GM18951 (cell line): ENCODE measurements around the gene CERS4.
"Not testable (repeated sequence)": the region's sequence is repeated elsewhere in the genome, so short reads cannot be mapped to it uniquely, and the experiment has no call there.

Experiments
- POLR2A ChIP-seq: IDR thresholded peaks from 4 replicates; pipeline ENCODE4 v1.6.1; 2011; ENCODE audit warnings: mild to moderate bottlenecking; ENCODE audit not compliant: insufficient read length, insufficient read depth; ENCODE audit errors: extremely low read depth
- in situ Hi-C: fragments of 300-500 bp; cut with MboI; formaldehyde crosslinking; loops from one replicate; pipeline ENCODE4 v1.12.0; 2022; ENCODE audit warnings: low sequenced_read_pairs, mixed read lengths, inconsistent platforms; ENCODE audit not compliant: unreplicated experiment

CERS4 gene

DNA sequence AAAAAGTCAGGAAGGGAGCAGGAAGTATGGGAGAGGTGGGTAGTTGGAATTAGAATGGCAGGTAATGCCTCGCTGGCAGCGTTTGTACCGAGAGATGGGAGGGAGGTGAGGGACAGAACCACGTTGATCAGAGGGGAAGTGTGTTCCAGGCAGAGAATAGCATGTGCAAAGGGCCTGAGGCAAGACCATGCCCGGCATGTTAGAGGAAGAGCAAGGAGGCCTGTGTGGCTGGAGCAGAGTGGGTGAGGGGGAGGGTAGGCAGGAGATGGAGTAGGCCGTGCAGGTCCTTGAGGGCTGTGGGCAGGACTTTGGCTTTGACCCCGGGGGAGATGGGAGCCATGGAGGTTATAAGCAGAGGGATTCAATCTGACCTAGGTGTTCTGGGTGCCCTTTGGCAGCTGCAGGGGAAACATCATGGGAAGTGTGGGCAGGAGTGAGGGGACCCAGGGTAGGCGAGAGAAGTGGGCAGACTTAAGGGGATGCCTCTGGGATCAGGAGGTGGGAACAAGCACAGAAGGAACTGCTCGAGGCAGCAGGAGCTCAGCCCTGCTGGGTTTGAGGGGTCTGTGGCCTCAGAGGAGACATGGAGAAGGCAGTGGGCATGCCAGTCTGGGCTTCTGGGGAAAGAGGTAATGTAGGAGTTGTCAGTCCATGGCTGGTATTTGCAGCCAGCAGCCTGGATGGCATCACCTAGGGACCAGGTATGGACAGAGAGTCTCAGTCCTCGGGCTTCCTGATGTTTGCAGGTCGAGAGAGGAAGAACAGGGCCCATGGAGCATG, 50.2 kb downstream of the CERS4 start:
- TF ChIP-seq POLR2A, result no peak
- in situ Hi-C loops, result loop anchor here (25.0 kb wide), 1 partner anchor 247 kb away; the partner anchor contains the start of gene ELAVL1

DNA sequence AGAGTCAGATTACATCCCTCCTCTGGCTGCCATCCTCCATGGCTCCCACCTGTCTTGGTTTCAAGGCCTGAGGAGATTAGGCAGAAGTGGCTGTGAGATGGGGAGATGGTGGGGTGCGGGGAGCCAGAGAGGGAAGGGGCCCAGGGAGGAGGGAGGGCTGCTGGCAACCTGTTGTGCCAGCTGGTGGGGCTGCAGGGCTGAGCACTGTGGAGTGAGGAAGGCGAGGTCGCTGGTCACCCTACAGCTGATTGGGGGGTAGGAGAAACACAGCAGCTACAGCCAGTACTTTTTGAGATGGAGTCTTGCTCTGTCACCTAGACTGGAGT, 50.7 kb downstream of the CERS4 start:
- in situ Hi-C loops, result loop anchor here (25.0 kb wide), 1 partner anchor 248 kb away; the partner anchor contains the start of gene ELAVL1
- TF ChIP-seq POLR2A, result no peak

DNA sequence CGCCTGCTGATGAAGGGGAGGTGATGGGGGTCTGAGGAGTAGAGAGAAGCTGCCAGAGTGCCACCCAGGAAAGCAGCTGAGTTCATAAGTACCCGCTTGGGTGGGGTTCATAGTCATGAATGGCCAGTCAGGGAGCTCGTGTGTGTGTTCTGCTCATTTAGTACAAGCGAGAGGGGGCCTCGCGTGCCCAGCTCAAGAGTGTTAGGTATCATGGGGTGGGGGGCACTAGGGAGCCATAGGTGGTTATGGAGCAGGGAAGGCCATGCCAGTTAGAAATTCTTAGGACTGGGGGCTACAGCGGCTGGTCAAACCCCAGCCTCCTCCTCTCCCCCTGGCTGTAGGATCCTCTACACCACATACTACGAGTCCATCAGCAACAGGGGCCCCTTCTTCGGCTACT, 52.2 kb downstream of the CERS4 start:
- no peak for TF ChIP-seq POLR2A
- in situ Hi-C loops, result loop anchor here (25.0 kb wide), 1 partner anchor 249 kb away; the partner anchor contains the start of gene ELAVL1

DNA sequence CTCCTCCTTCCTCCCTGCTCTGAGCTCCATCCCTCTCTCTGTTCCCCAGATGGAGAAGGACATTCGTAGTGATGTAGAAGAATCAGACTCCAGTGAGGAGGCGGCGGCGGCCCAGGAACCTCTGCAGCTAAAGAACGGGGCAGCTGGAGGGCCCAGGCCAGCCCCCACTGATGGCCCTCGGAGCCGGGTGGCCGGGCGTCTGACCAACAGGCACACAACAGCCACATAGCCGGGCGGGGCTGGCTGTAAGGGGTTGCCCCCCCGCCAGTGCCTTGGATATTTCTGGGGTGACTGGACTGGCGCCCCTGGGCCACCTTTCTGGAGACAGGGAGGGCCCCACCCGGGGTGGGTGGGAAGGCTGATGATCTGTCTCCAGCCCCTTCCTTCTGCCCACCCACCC, 52.7 kb downstream of the CERS4 start:
- TF ChIP-seq POLR2A, result no peak
- in situ Hi-C loops, result loop anchor here (25.0 kb wide), 1 partner anchor 250 kb away; the partner anchor contains the start of gene ELAVL1

DNA sequence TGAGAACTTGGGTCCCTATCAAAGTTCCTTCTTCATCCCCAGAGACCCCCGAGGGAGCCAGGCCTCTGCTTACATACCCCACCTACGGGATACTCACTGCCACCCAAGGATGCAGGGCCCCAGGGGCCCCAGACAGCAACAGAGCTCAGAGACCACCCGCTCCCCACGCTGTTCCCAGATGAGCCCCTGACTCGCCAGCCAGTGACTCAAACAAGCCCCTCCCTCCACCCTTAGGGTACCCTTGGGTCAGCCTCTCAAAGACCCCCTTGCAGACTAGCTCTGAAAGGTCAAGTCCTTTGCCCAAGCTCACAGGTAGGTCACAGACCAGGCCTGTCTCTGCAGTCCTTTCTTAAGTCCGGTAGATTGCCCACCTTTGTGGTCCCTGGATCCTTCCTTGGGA, 53.3 kb downstream of the CERS4 start:
- TF ChIP-seq POLR2A, result no peak
- in situ Hi-C loops, result loop anchor here (25.0 kb wide), 1 partner anchor 250 kb away; the partner anchor contains the start of gene ELAVL1

DNA sequence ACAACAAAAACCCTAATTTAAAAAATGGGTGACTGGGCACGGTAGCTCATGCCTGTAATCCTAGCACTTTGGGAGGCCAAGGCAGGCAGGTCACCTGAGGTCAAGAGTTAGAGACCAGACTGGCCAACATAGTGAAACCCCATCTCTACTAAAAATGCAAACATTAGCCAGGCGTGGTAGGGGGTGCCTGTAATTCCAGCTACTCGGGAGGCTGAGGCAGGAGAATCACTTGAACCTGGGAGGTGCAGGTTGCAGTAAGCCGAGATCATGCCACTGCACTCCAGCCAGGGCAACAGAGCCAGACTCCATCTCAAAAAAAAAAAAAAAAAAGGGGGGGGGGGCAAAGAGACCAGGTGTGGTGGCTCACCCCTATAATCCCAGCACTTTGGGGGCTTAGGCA, 55.1 kb downstream of the CERS4 start:
- in situ Hi-C loops, result loop anchor here (25.0 kb wide), 1 partner anchor 252 kb away; the partner anchor contains the start of gene ELAVL1

DNA sequence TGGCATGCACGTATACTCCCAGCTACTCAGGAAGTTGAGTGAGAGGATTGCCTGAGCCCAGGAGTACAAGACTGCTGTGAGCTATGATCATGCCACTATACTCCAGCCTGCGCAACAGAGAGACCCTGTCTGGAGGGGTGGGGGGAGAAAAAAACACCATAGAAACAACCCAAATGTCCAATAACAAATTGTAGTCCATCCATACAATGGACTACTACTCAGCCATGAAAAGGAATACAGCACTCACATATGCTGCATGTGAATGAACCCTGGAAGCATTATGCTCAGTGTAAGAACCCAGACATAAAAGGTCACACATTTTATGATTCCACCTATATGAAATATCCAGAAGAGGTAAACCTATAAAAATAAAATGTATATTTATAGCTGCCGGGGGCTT, 56.7 kb downstream of the CERS4 start:
- TF ChIP-seq POLR2A, result no peak
- in situ Hi-C loops, result loop anchor here (25.0 kb wide), 1 partner anchor 254 kb away; the partner anchor contains the start of gene ELAVL1

DNA sequence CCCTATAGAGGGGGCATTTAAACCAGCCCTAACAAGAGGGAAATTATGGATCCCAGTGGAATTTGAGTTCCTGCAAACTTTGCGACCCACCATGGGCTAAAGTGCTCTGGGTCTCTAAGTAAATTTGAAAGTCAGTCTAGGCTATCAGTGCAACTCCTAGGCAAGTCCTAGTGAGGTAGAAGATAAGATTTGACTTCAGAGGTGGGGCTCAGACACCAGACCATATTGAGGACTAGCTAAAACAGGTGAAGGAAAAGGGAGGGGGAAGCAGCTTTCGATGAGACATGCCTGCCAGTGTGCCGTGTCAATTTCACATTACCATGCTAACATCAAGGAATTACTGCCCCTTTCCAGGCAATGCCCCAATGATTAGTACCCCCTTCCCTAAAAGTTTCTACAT, 60.6 kb downstream of the CERS4 start:
- TF ChIP-seq POLR2A, result no peak
- in situ Hi-C loops, result loop anchor here (25.0 kb wide), 1 partner anchor 257 kb away; the partner anchor contains the start of gene ELAVL1

DNA sequence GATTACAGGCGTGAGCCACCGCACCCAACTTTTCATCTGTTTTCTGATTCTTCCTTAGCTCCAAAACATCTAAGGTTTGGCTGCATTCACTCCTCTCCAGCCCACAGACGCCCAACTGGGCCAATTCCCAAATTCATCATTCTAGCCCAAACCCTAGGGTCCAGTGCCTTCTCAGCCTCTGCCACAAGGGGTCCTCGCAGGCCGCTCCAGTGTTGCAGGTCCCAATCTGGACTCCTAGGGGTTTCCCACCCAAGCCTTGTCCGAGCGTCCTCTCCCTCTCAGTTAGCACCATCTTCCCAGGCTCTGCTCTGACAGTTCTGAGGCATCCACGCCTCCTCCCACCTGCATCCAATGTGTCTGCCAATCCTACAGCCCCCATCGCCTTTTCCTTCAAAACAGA, 67.3 kb downstream of the CERS4 start:
- in situ Hi-C loops, result not testable (repeated sequence)

DNA sequence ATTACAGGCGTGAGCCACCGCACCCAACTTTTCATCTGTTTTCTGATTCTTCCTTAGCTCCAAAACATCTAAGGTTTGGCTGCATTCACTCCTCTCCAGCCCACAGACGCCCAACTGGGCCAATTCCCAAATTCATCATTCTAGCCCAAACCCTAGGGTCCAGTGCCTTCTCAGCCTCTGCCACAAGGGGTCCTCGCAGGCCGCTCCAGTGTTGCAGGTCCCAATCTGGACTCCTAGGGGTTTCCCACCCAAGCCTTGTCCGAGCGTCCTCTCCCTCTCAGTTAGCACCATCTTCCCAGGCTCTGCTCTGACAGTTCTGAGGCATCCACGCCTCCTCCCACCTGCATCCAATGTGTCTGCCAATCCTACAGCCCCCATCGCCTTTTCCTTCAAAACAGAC, 82.2 kb downstream of the CERS4 start:
- in situ Hi-C loops, result not testable (repeated sequence)

DNA sequence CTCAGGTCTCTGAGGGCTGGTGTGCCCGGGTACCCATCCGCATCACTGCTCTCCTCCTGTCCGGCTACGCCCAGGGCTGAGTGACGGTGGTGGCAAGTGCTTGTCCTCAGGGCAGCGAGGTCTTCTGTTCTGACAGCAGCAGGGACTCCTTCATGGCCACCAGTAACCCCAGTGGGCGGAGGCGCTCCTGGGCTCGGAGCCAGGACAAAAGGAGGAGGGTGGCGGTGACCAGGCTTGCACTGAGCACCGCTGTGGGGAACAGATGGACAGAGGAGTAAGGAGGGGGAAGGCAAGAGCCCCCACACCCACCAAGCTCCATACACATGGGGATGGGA, 93.2 kb downstream of the CERS4 start:
- TF ChIP-seq POLR2A, result no peak
- in situ Hi-C loops, result no loop called here

DNA sequence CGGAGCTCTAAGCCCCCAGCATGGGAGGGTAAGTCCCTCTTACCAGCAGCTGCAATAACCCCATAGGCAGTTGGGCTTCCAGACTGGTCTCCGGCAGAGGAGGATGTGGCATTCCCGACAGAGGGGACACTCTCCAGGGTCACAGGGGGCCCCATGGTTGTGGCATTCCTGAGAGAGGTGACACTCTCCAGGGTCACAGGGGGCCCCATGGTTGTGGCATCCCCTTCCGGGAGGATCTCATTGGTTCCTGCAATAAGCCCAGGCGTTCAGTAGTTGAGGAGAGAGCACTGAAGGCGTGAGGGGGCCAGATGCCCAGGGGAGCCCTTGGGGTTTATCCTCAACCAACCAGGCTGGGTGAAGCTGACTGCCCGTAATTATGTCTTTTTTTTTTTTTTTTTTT, 93.6 kb downstream of the CERS4 start:
- in situ Hi-C loops, result no loop called here
- no peak for TF ChIP-seq POLR2A

DNA sequence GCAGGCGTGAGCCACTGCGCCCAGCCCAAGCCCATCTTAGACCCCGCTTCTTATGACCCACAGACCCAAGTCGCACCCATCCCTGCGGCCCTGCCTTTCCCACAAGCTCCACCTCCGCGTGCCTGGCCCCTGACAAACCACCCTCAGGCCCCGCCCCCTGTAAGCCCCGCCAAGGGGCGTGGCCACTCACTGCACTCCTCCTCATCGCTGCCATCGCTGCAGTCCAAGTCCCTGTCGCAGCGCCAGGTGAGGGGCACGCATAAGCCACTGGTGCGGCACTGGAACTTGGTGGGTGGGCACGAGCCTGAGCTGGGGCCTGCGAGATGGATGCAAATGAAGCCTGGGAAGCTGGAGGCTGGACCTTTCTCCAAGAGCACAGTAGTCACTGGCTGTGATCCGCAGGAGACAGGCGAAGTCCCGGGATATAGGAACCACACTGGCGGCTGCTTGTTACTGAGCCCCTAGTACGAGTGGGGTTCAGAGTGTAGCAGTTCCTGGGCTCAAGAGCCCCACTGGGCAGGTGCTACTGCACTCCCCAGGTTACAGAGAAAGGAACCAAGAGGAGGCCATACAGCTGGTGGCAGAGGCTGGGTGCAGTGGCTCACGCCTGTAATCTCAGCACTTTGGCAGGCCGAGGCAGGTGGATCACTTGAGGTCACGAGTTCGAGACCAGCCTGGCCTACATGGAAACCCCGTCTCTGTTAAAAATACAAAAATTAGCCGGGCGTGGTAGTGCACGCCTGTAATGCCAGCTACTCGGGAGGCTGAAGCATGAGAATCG, 95.9 kb downstream of the CERS4 start:
- in situ Hi-C loops, result no loop called here
- TF ChIP-seq POLR2A, result no peak

DNA sequence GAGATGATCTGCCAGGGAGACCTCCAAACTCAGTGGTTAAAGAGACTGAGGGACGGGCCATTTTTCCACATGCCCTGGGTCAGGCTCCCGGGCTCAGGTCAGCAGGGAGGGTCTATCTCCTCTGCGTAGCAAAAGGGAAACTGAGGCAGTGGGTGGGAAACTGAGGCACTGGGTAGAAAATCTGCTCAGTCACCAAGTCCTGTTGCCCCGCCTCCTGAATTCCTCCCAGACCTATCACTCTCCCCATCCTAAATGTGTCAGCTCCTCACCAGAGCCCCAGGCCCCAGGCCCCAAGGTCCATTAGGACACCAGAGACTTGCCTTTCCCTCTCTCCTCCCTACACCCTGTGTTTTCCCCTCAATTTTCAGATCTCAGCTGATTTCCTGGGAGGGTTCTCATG, 96.6 kb downstream of the CERS4 start:
- in situ Hi-C loops, result no loop called here
- TF ChIP-seq POLR2A, result no peak
